ENCODE measurements around the gene ZNFX1. TPM values are rescaled to one million over a fixed set of nuclear protein-coding genes. Genes with fewer than 3 reads are reported as not detected.
A peak's percentile ranks its signal among the peaks of the same experiment; 100 is the strongest.

ZNFX1 gene
- total RNA-seq, 2 experiments from 2014 or later = 50.6 to 51.6 TPM

GRCh38 chr20:49283176-49283702 is 5.4 kb upstream of the ZNFX1 start:
- H3K36me3 Mint-ChIP-seq (ENCODE audit: low read depth) = peaks cover 100% of the 10 kb centered on the region
- H3K4me3 ChIP-seq (ENCODE audit: low read length) = no peak overlapping the region

GRCh38 chr20:49282584-49283171 is 4.8 kb upstream of the ZNFX1 start:
- DNase-seq (no peak), ATAC-seq (ENCODE audit: poor library complexity) (no peak)
- no peaks in the 10 kb centered on the region for H3K27me3 ChIP-seq (ENCODE audit: control insufficient read depth in 1 of 2, insufficient read depth in 2 of 2, low read length in 2 of 2)
- peak overlapping the region; percentile 93 for H3K27ac Mint-ChIP-seq
- peaks cover 66% of the 10 kb centered on the region for H3K4me1 Mint-ChIP-seq (ENCODE audit: low read depth)
- H3K27me3 Mint-ChIP-seq = peaks cover 4% of the 10 kb centered on the region
- peaks cover 38% of the 10 kb centered on the region for H3K9me3 Mint-ChIP-seq
- TF ChIP-seq CTCF (IDR thresholded peaks at IDR 0.05) = no peak
- peak overlapping the region in 1 of 2 donors; percentile 39 for H3K27ac ChIP-seq (ENCODE audit: low read depth in 1 of 2, low read length in 2 of 2)
- H3K36me3 Mint-ChIP-seq (ENCODE audit: low read depth) = peaks cover 98% of the 10 kb centered on the region
- intact Hi-C loops (cut with DNase I, micrococcal nuclease) = no loop called here
- H3K4me1 ChIP-seq (ENCODE audit: insufficient read depth, low read length) = peaks cover 52% of the 10 kb centered on the region
- H3K9me3 ChIP-seq (ENCODE audit: control insufficient read depth in 1 of 2, insufficient read depth in 1 of 2, low read length in 2 of 2) = peaks cover 31 to 81% of the 10 kb centered on the region in 2 experiments
- ChIA-PET POLR2A (interaction anchor here (1.2 to 2.6 kb wide), 5 partner anchors 10 to 654 kb away, joined by 3 to 8 read pairs (median 3); partner anchors contain the start of gene RNF114), CTCF (no interaction called here)
- H3K36me3 ChIP-seq (ENCODE audit: insufficient read depth, low read length) = peaks cover 87% of the 10 kb centered on the region
- H3K4me3 Mint-ChIP-seq = peak overlapping the region; percentile 80
- no peak overlapping the region for H3K4me3 ChIP-seq (ENCODE audit: low read length)

More at GRCh38 chr20:49283176-49283702, 5.4 kb upstream of the ZNFX1 start:
- intact Hi-C loops (cut with DNase I, micrococcal nuclease) = no loop called here
- Mint-ChIP-seq H3K9me3 (peaks cover 38% of the 10 kb centered on the region), H3K4me1 (ENCODE audit: low read depth) (peaks cover 65% of the 10 kb centered on the region), H3K27ac (peak overlapping the region; percentile 93), H3K27me3 (peaks cover 4% of the 10 kb centered on the region), H3K4me3 (peak overlapping the region; percentile 80)
- peak overlapping the region in 1 of 2 donors; percentile 39 for H3K27ac ChIP-seq (ENCODE audit: low read depth in 1 of 2, low read length in 2 of 2)
- peaks cover 32 to 86% of the 10 kb centered on the region in 2 experiments for H3K9me3 ChIP-seq (ENCODE audit: control insufficient read depth in 1 of 2, insufficient read depth in 1 of 2, low read length in 2 of 2)
- DNase-seq = peak in 3 of 14 experiments; percentile 45 to 65 (median 51)
- H3K4me1 ChIP-seq (ENCODE audit: insufficient read depth, low read length) = peaks cover 50% of the 10 kb centered on the region
- no peak for ATAC-seq (ENCODE audit: poor library complexity)
- H3K36me3 ChIP-seq (ENCODE audit: insufficient read depth, low read length) = peaks cover 93% of the 10 kb centered on the region
- CTCF ChIA-PET = no interaction called here
- TF ChIP-seq CTCF (IDR thresholded peaks at IDR 0.05) = no peak
- no peaks in the 10 kb centered on the region for H3K27me3 ChIP-seq (ENCODE audit: control insufficient read depth in 1 of 2, insufficient read depth in 2 of 2, low read length in 2 of 2)
- POLR2A ChIA-PET = interaction anchor here (1.2 to 2.6 kb wide), 5 partner anchors 9 to 653 kb away, joined by 3 to 8 read pairs (median 3); partner anchors contain the start of gene RNF114

- ChIA-PET CTCF (no interaction called here), POLR2A (interaction anchor here (1.5 to 2.6 kb wide), 4 partner anchors 11 to 16 kb away, joined by 3 to 8 read pairs (median 4); no protein-coding TSS in a partner anchor)
- intact Hi-C loops (cut with DNase I, micrococcal nuclease) = no loop called here
- Mint-ChIP-seq H3K4me1 (ENCODE audit: low read depth) (peaks cover 61% of the 10 kb centered on the region), H3K27ac (peak overlapping the region; percentile 93), H3K9me3 (peaks cover 32% of the 10 kb centered on the region), H3K27me3 (peaks cover 4% of the 10 kb centered on the region), H3K36me3 (ENCODE audit: low read depth) (peaks cover 98% of the 10 kb centered on the region), H3K4me3 (peak overlapping the region; percentile 80)
- Histone ChIP-seq H3K27me3 (ENCODE audit: control insufficient read depth in 1 of 2, insufficient read depth in 2 of 2, low read length in 2 of 2) (no peaks in the 10 kb centered on the region), H3K4me1 (ENCODE audit: insufficient read depth, low read length) (peaks cover 54% of the 10 kb centered on the region), H3K27ac (ENCODE audit: low read depth in 1 of 2, low read length in 2 of 2) (no peak overlapping the region), H3K36me3 (ENCODE audit: insufficient read depth, low read length) (peaks cover 81% of the 10 kb centered on the region), H3K4me3 (ENCODE audit: low read length) (no peak overlapping the region), H3K9me3 (ENCODE audit: control insufficient read depth in 1 of 2, insufficient read depth in 1 of 2, low read length in 2 of 2) (peaks cover 31 to 74% of the 10 kb centered on the region in 2 experiments)
- DNase-seq (no peak), ATAC-seq (ENCODE audit: poor library complexity) (no peak)
- TF ChIP-seq CTCF (IDR thresholded peaks at IDR 0.05) = no peak
These were observed 4.1 kb upstream of the ZNFX1 start for GRCh38 chr20:49281913-49282467.

All from CD4-positive, alpha-beta T cell (primary cell).